ENCODE results near the gene SLX4IP.

The SLX4IP gene

GRCh38 chr20:10511509-10512251, 76.6 kb downstream of the SLX4IP start:
- no peaks in the 10 kb centered on the region for H3K27me3 Mint-ChIP-seq
- peak overlapping the region; percentile 48 to 71 for H3K4me3 Mint-ChIP-seq
- peaks cover 23 to 35% of the 10 kb centered on the region in 2 donors for H3K4me1 Mint-ChIP-seq (ENCODE audit: low read depth in 2 of 2)
- H3K27ac Mint-ChIP-seq = peak overlapping the region; percentile 80 to 93
- ATAC-seq (replicated peaks) (peak; percentile 98), DNase-seq (peak; percentile 46 to 55 (median 48))
- peaks cover 3% of the 10 kb centered on the region for H3K36me3 Mint-ChIP-seq (ENCODE audit: insufficient read depth)
- no peaks in the 10 kb centered on the region for H3K9me3 Mint-ChIP-seq

DNA sequence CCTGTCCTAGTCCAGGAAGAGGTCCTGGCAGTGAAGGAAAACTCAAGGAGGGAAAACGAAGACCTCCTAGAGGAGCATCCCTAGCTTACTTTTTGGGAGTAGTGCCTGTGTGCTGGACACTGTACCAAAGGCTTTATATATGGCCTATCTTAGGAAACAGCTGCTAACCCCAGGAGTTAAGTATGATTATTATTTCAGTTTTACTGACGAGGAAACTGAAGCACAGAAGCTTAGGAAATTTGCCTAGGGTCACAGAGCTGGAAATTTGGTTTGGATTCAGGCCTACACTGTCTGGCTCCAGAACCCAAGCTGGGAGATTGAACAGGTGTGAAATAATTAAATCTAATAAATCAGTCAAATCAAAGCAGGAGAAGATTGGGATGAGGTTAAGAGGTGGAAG, 78.0 kb downstream of the SLX4IP start:
- Mint-ChIP-seq H3K4me1 (ENCODE audit: low read depth in 2 of 2) (peaks cover 23 to 35% of the 10 kb centered on the region in 2 donors), H3K4me3 (no peak overlapping the region)
- no peak for ATAC-seq (replicated peaks)

DNA sequence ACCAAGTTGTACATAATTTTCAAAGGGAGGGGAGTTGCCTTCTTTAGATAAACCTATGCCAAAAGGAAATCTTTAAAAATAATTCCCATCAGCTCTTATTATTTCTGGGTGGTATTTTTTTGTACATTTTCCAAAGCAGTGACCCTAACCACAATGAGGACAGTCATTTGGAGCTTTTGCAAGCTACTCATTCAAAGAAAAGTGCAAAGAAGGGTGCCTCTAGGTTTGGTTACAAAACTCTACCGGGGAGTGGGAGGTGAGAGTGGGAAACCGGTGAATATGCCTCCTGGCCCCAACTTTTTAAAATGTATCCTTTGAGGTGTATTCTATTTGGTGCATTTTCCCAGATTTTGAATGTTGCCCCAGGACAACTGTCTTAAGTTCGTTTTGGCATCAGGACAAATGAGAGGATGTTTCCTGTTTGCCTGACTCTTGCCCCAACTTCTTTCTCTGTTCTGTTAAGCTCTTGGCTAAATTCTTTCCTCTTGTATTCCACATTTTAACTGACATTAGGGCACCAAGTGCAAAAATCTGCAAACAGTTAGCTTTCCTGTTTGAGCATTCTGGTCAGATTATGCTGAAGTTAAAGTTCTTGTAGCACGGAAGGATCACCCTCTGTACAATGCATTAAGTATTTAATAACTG, 78.9 kb downstream of the SLX4IP start:
- no peaks in the 10 kb centered on the region for H3K9me3 Mint-ChIP-seq
- no peak for ATAC-seq (replicated peaks)
- no peak overlapping the region for H3K4me3 Mint-ChIP-seq
- no peaks in the 10 kb centered on the region for H3K27me3 Mint-ChIP-seq
- peaks cover 21 to 35% of the 10 kb centered on the region in 2 donors for H3K4me1 Mint-ChIP-seq (ENCODE audit: low read depth in 2 of 2)
- H3K36me3 Mint-ChIP-seq (ENCODE audit: insufficient read depth) = peaks cover 3% of the 10 kb centered on the region
- H3K27ac Mint-ChIP-seq = no peak overlapping the region
- DNase-seq = no peak

More for the DNA sequence above, 78.0 kb downstream of the SLX4IP start:
- Mint-ChIP-seq H3K27ac (no peak overlapping the region), H3K36me3 (ENCODE audit: insufficient read depth) (peaks cover 3% of the 10 kb centered on the region), H3K27me3 (no peaks in the 10 kb centered on the region), H3K9me3 (no peaks in the 10 kb centered on the region)
- DNase-seq = no peak

GRCh38 chr20:10516529-10516928, 81.4 kb downstream of the SLX4IP start:
- H3K4me3 Mint-ChIP-seq = no peak overlapping the region
- no peak for DNase-seq
- H3K36me3 Mint-ChIP-seq (ENCODE audit: insufficient read depth) = peaks cover 3% of the 10 kb centered on the region
- no peaks in the 10 kb centered on the region for H3K9me3 Mint-ChIP-seq
- no peaks in the 10 kb centered on the region for H3K27me3 Mint-ChIP-seq
- H3K27ac Mint-ChIP-seq = peak overlapping the region in 1 of 2 donors; percentile 79
- H3K4me1 Mint-ChIP-seq (ENCODE audit: low read depth in 2 of 2) = peaks cover 22 to 52% of the 10 kb centered on the region in 2 donors
- ATAC-seq (replicated peaks) = no peak

GRCh38 chr20:10519361-10520046, 84.4 kb downstream of the SLX4IP start:
- no peak for DNase-seq
- Mint-ChIP-seq H3K4me1 (ENCODE audit: low read depth in 2 of 2) (peaks cover 14 to 37% of the 10 kb centered on the region in 2 donors), H3K27me3 (no peaks in the 10 kb centered on the region), H3K4me3 (no peak overlapping the region), H3K27ac (no peak overlapping the region), H3K9me3 (no peaks in the 10 kb centered on the region), H3K36me3 (ENCODE audit: insufficient read depth) (no peaks in the 10 kb centered on the region)
- ATAC-seq (replicated peaks) = peak; percentile 77

DNA sequence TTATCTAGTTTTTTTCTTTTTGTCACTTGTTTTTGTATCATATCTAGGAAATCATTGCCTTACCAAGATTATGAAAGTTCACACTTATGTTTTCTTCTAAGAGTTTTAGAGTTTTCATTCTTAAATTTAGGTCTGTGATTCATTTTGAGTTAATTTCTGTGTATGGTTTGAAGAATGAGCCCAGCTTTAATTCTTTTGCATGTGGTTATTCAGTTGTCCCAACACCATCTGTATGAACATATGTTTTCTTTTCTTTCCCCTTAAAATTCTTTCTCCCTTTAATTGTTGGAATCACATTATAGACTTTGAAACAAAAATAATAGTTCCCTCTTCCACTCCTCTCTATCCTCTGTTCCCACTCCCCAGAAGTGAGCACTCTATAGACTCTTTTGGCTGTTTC, 85.4 kb downstream of the SLX4IP start:
- Mint-ChIP-seq H3K27ac (no peak overlapping the region), H3K4me3 (no peak overlapping the region), H3K9me3 (no peaks in the 10 kb centered on the region), H3K4me1 (ENCODE audit: low read depth in 2 of 2) (peaks cover 11 to 32% of the 10 kb centered on the region in 2 donors), H3K36me3 (ENCODE audit: insufficient read depth) (no peaks in the 10 kb centered on the region), H3K27me3 (no peaks in the 10 kb centered on the region)
- ATAC-seq (replicated peaks) = no peak
- DNase-seq = no peak

DNA sequence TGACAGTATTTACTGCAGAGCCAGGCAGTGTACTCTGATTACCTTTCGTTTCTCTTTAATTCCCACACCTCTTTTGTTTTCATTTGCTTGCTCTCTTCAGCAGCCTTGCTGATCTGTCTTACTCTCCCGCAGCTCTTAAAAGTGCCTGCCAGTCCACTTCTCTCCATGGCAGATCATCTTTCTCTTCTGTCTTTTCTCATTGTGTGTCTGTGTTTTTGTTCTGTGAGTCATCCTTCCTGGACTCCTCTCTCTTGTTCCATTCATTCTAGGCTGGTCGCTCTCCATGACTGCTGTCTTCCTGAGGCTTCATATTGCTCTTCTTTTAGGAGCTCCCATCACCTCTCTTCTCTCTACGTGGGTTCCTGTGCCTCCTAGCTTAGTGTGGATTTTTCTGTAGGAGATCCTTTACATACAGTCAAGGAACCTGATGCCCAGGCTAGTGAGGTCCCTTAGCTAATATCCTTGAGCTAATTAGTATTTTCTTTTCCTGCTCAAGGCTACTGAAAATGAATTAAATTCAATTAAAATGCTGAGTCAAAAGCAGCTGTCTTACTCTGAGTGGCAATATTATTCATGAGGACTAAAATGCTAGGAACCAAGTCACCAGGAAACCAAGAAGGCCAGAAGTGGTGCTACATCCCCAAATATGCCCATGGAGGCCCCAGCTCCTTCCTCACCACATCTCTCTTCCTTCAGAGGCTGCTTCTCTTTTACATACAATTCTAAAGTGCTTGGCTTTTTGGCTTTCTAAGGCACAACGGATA, 86.1 kb downstream of the SLX4IP start:
- Mint-ChIP-seq H3K4me3 (no peak overlapping the region), H3K27ac (no peak overlapping the region), H3K9me3 (no peaks in the 10 kb centered on the region), H3K4me1 (ENCODE audit: low read depth in 2 of 2) (peaks cover 7 to 27% of the 10 kb centered on the region in 2 donors), H3K27me3 (no peaks in the 10 kb centered on the region), H3K36me3 (ENCODE audit: insufficient read depth) (no peaks in the 10 kb centered on the region)
- ATAC-seq (replicated peaks) (no peak), DNase-seq (no peak)

DNA sequence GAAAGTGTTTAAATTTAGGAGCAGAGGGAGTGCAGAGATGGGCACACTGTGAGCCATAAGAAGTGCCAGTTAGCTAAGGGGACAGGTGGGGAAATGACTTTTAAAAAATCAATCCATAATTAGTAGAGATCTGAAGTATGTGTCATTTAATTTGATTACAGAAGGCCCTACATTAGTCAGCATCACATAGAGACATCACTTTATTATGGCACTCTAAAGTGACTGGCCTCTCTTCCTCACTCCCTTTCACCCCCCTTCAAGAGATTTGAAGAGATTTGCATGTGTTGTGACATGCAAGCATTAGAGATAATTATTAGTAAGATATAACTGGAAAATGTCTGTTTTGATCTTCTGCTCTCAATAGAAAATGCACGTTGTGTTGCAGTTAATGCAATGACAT, 86.7 kb downstream of the SLX4IP start:
- DNase-seq (no peak), ATAC-seq (replicated peaks) (no peak)
- Mint-ChIP-seq H3K9me3 (no peaks in the 10 kb centered on the region), H3K27ac (no peak overlapping the region), H3K4me3 (no peak overlapping the region), H3K36me3 (ENCODE audit: insufficient read depth) (no peaks in the 10 kb centered on the region), H3K27me3 (no peaks in the 10 kb centered on the region), H3K4me1 (ENCODE audit: low read depth in 2 of 2) (peaks cover 7 to 27% of the 10 kb centered on the region in 2 donors)

GRCh38 chr20:10522328-10522727, 87.2 kb downstream of the SLX4IP start:
- ATAC-seq (replicated peaks) (no peak), DNase-seq (no peak)
- no peak overlapping the region for H3K4me3 Mint-ChIP-seq
- no peaks in the 10 kb centered on the region for H3K9me3 Mint-ChIP-seq
- H3K27ac Mint-ChIP-seq = no peak overlapping the region
- H3K36me3 Mint-ChIP-seq (ENCODE audit: insufficient read depth) = no peaks in the 10 kb centered on the region
- no peaks in the 10 kb centered on the region for H3K27me3 Mint-ChIP-seq
- H3K4me1 Mint-ChIP-seq (ENCODE audit: low read depth in 2 of 2) = peaks cover 7 to 27% of the 10 kb centered on the region in 2 donors

GRCh38 chr20:10523443-10523842, 88.3 kb downstream of the SLX4IP start:
- Mint-ChIP-seq H3K4me3 (no peak overlapping the region), H3K9me3 (no peaks in the 10 kb centered on the region), H3K36me3 (ENCODE audit: insufficient read depth) (no peaks in the 10 kb centered on the region), H3K4me1 (ENCODE audit: low read depth in 2 of 2) (peaks cover 7 to 27% of the 10 kb centered on the region in 2 donors), H3K27me3 (no peaks in the 10 kb centered on the region), H3K27ac (no peak overlapping the region)
- DNase-seq (no peak), ATAC-seq (replicated peaks) (no peak)

- peaks cover 7 to 26% of the 10 kb centered on the region in 2 donors for H3K4me1 Mint-ChIP-seq (ENCODE audit: low read depth in 2 of 2)
- H3K9me3 Mint-ChIP-seq = no peaks in the 10 kb centered on the region
- no peak overlapping the region for H3K4me3 Mint-ChIP-seq
- H3K27ac Mint-ChIP-seq = no peak overlapping the region
- H3K27me3 Mint-ChIP-seq = no peaks in the 10 kb centered on the region
- H3K36me3 Mint-ChIP-seq (ENCODE audit: insufficient read depth) = no peaks in the 10 kb centered on the region
- ATAC-seq (replicated peaks) (no peak), DNase-seq (no peak)
These were observed 89.0 kb downstream of the SLX4IP start for GRCh38 chr20:10524034-10524476.

DNA sequence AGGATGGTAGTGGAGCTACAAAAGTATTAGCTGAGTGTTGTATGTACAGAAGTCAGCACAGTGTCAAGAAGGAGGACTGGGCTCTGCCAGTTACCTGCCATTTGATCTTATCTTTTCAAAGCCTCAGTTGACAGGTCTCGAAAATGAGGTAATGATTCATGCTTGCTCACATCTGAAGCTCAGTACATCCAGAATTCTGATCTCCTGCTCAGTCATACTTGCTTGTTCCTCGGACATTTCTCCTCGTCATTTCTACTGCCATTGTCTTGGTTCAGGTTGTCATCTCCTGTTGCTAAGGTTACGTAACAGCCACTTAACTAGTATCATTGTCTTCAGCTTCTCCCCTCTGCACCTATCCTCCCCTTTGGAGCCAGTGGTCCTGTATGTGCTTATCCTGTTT, 89.5 kb downstream of the SLX4IP start:
- peaks cover 5 to 21% of the 10 kb centered on the region in 2 donors for H3K4me1 Mint-ChIP-seq (ENCODE audit: low read depth in 2 of 2)
- H3K27ac Mint-ChIP-seq = no peak overlapping the region
- H3K27me3 Mint-ChIP-seq = no peaks in the 10 kb centered on the region
- ATAC-seq (replicated peaks) (no peak), DNase-seq (no peak)
- no peaks in the 10 kb centered on the region for H3K36me3 Mint-ChIP-seq (ENCODE audit: insufficient read depth)
- H3K9me3 Mint-ChIP-seq = no peaks in the 10 kb centered on the region
- H3K4me3 Mint-ChIP-seq = no peak overlapping the region

GRCh38 chr20:10527781-10528180, 92.7 kb downstream of the SLX4IP start:
- H3K27ac Mint-ChIP-seq = no peak overlapping the region

More at GRCh38 chr20:10527781-10528180, 92.7 kb downstream of the SLX4IP start:
- peaks cover 4% of the 10 kb centered on the region for H3K36me3 Mint-ChIP-seq (ENCODE audit: insufficient read depth)
- peaks cover 0 to 3% of the 10 kb centered on the region in 2 donors for H3K4me1 Mint-ChIP-seq (ENCODE audit: low read depth in 2 of 2)
- H3K27me3 Mint-ChIP-seq = no peaks in the 10 kb centered on the region
- no peaks in the 10 kb centered on the region for H3K9me3 Mint-ChIP-seq
- no peak overlapping the region for H3K4me3 Mint-ChIP-seq
- ATAC-seq (replicated peaks) (no peak), DNase-seq (no peak)

All from effector memory CD8-positive, alpha-beta T cell (primary cell).